Keratinocyte (primary cell): ENCODE results near the gene ANO9.

Experiments used
- EZH2 ChIP-seq: IDR thresholded peaks from one replicate; pipeline ENCODE4 v1.6.1; 2012; ENCODE audit warnings: inconsistent platforms, mild to moderate bottlenecking, low read length, moderate library complexity
- TF ChIP-seq, protein P1 (sequence below), 3 experiments: IDR thresholded peaks in 1 of 3; conservative IDR thresholded peaks in 1 of 3; optimal IDR thresholded peaks in 1 of 3; 2 replicates in 2 of 3; 3 replicates in 1 of 3; pipeline versions ENCODE3 to v1.5.1; 2011; ENCODE audit warnings: low read length in 3 of 3, mild to moderate bottlenecking in 3 of 3, moderate library complexity in 2 of 3, control low read depth in 1 of 3, inconsistent platforms in 1 of 3; ENCODE audit not compliant: insufficient read depth in 2 of 3; ENCODE audit errors: extremely low read depth in 1 of 3

- no peak for TF ChIP-seq EZH2
- TF ChIP-seq, protein P1, sequence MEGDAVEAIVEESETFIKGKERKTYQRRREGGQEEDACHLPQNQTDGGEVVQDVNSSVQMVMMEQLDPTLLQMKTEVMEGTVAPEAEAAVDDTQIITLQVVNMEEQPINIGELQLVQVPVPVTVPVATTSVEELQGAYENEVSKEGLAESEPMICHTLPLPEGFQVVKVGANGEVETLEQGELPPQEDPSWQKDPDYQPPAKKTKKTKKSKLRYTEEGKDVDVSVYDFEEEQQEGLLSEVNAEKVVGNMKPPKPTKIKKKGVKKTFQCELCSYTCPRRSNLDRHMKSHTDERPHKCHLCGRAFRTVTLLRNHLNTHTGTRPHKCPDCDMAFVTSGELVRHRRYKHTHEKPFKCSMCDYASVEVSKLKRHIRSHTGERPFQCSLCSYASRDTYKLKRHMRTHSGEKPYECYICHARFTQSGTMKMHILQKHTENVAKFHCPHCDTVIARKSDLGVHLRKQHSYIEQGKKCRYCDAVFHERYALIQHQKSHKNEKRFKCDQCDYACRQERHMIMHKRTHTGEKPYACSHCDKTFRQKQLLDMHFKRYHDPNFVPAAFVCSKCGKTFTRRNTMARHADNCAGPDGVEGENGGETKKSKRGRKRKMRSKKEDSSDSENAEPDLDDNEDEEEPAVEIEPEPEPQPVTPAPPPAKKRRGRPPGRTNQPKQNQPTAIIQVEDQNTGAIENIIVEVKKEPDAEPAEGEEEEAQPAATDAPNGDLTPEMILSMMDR (optimal IDR thresholded peaks at IDR 0.05 in 1 of 3, IDR thresholded peaks at IDR 0.05 in 1 of 3, conservative IDR thresholded peaks at IDR 0.05 in 1 of 3; ENCODE audit: extremely low read depth in 1 of 3, insufficient read depth in 2 of 3, low read length in 3 of 3): no peak
Observed at GRCh38 chr11:439315-440064, 2.3 kb downstream of the ANO9 start.
